Activated naive CD8-positive, alpha-beta T cell treated with anti-CD3 and anti-CD28 coated beads, Interleukin-2, amount 50 U/mL, for 16 hours (primary cell): ENCODE results near the gene ADCY9.
"Not testable (repeated sequence)": the region's sequence is repeated elsewhere in the genome, so short reads cannot be mapped to it uniquely, and the experiment has no call there.

Experiments
- DNase-seq: peaks from one replicate; pipeline ENCODE4 v3.0.0-alpha.2; 2020; ENCODE audit warnings: low read depth, low spot score

Gene ADCY9

GRCh38 chr16:4093495-4094126 is 22.6 kb downstream of the ADCY9 start:
- no peak for DNase-seq

- DNase-seq, result no peak
Observed at GRCh38 chr16:4092547-4093265, 23.5 kb downstream of the ADCY9 start.

GRCh38 chr16:4091240-4092012 is 24.8 kb downstream of the ADCY9 start:
- no peak for DNase-seq

- DNase-seq, result no peak
Observed at GRCh38 chr16:4090351-4090851, 25.8 kb downstream of the ADCY9 start.

GRCh38 chr16:4089811-4090301 is 26.4 kb downstream of the ADCY9 start:
- DNase-seq, result no peak

GRCh38 chr16:4089251-4089810 is 26.9 kb downstream of the ADCY9 start:
- no peak for DNase-seq

GRCh38 chr16:4087990-4088577 is 28.2 kb downstream of the ADCY9 start:
- DNase-seq, result no peak

GRCh38 chr16:4087099-4087885 is 28.9 kb downstream of the ADCY9 start:
- no peak for DNase-seq

GRCh38 chr16:4086153-4086552 is 30.1 kb downstream of the ADCY9 start:
- DNase-seq, result no peak

- no peak for DNase-seq
Observed at GRCh38 chr16:4085405-4085970, 30.8 kb downstream of the ADCY9 start.

- no peak for DNase-seq
Observed at GRCh38 chr16:4083347-4083870, 32.8 kb downstream of the ADCY9 start.

GRCh38 chr16:4082474-4083044 is 33.7 kb downstream of the ADCY9 start:
- DNase-seq, result no peak

- peak; percentile 12 for DNase-seq
Observed at GRCh38 chr16:4081521-4082021, 34.7 kb downstream of the ADCY9 start.

GRCh38 chr16:4081047-4081446 is 35.2 kb downstream of the ADCY9 start:
- DNase-seq, result no peak

- no peak for DNase-seq
Observed at GRCh38 chr16:4077174-4077649, 39.0 kb downstream of the ADCY9 start.

- no peak for DNase-seq
Observed at GRCh38 chr16:4075534-4075933, 40.7 kb downstream of the ADCY9 start.

- DNase-seq, result not testable (repeated sequence)
Observed at GRCh38 chr16:4073150-4073549, 43.1 kb downstream of the ADCY9 start.

GRCh38 chr16:4071686-4072561 is 44.3 kb downstream of the ADCY9 start:
- no peak for DNase-seq
